Panc1 (cell line): ENCODE results near the gene DST.

Source experiments
- POLR2AphosphoS5 ChIP-seq: IDR thresholded peaks from 2 replicates; pipeline ENCODE4 v1.6.1; 2012; ENCODE audit warnings: mild to moderate bottlenecking, low read depth, low read length, moderate library complexity
- TCF7L2 ChIP-seq: IDR thresholded peaks from 2 replicates; pipeline ENCODE4 v1.6.1; 2011; ENCODE audit warnings: mild to moderate bottlenecking, low read depth, low read length, inconsistent platforms
- TF ChIP-seq, protein P1 (sequence below): fragments of 450-650 bp; IDR thresholded peaks from 2 replicates; pipeline ENCODE4 v1.5.1; 2017; ENCODE audit warnings: mild to moderate bottlenecking
- TF ChIP-seq, protein P2 (sequence below), 2 experiments: IDR thresholded peaks; 2 replicates each; pipeline ENCODE4 v1.6.1; 2011 to 2012; ENCODE audit warnings: low read depth in 2 of 2, control low read depth in 1 of 2, low read length in 1 of 2, mild to moderate bottlenecking in 1 of 2, moderate library complexity in 1 of 2; ENCODE audit not compliant: insufficient read depth in 1 of 2

DNA sequence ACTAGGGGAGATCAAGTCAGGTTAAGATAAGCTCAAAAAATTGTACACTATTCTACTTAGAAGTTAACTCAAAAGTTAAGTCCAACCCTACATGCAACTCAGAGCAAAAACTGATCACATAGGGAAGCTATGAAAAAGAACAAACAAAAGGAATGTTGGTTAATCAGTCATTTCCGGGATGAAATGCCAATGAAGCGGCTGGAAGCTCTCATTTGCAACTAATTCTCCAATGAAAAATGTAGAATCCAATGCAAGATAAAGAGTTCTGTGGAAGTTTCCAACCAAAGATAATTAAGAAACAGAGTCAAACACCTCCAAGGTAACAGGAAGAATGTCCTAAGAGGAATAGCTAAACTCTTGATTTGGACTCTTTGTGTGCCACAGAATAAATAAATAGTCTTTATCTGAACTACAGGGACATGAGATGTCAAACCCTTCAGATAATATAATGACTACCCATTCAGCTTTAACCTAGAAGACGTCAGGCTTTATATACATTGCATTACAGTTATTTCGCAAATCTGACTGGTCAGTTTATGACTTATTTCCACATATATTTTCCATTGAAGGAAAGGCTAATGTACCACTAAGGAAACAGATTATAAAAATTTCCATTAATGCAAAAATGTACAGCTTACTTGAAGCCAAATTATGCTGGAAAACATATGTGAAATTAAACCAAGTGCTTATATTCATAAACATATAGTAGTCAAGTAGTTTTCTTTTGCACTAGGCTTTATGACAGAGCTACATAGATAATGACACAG is 48.0 kb upstream of the DST start:
- TF ChIP-seq, protein P1, sequence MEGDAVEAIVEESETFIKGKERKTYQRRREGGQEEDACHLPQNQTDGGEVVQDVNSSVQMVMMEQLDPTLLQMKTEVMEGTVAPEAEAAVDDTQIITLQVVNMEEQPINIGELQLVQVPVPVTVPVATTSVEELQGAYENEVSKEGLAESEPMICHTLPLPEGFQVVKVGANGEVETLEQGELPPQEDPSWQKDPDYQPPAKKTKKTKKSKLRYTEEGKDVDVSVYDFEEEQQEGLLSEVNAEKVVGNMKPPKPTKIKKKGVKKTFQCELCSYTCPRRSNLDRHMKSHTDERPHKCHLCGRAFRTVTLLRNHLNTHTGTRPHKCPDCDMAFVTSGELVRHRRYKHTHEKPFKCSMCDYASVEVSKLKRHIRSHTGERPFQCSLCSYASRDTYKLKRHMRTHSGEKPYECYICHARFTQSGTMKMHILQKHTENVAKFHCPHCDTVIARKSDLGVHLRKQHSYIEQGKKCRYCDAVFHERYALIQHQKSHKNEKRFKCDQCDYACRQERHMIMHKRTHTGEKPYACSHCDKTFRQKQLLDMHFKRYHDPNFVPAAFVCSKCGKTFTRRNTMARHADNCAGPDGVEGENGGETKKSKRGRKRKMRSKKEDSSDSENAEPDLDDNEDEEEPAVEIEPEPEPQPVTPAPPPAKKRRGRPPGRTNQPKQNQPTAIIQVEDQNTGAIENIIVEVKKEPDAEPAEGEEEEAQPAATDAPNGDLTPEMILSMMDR = no peak
- TF ChIP-seq, protein P2, sequence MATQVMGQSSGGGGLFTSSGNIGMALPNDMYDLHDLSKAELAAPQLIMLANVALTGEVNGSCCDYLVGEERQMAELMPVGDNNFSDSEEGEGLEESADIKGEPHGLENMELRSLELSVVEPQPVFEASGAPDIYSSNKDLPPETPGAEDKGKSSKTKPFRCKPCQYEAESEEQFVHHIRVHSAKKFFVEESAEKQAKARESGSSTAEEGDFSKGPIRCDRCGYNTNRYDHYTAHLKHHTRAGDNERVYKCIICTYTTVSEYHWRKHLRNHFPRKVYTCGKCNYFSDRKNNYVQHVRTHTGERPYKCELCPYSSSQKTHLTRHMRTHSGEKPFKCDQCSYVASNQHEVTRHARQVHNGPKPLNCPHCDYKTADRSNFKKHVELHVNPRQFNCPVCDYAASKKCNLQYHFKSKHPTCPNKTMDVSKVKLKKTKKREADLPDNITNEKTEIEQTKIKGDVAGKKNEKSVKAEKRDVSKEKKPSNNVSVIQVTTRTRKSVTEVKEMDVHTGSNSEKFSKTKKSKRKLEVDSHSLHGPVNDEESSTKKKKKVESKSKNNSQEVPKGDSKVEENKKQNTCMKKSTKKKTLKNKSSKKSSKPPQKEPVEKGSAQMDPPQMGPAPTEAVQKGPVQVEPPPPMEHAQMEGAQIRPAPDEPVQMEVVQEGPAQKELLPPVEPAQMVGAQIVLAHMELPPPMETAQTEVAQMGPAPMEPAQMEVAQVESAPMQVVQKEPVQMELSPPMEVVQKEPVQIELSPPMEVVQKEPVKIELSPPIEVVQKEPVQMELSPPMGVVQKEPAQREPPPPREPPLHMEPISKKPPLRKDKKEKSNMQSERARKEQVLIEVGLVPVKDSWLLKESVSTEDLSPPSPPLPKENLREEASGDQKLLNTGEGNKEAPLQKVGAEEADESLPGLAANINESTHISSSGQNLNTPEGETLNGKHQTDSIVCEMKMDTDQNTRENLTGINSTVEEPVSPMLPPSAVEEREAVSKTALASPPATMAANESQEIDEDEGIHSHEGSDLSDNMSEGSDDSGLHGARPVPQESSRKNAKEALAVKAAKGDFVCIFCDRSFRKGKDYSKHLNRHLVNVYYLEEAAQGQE (IDR thresholded peaks at IDR 0.05; ENCODE audit: insufficient read depth in 1 of 2, low read depth in 2 of 2, low read length in 1 of 2) = no peak; a peak in 1 of 4 replicates
- TF ChIP-seq POLR2AphosphoS5 (no peak), TCF7L2 (no peak)
